ENCODE results near the gene NTRK3.

GRCh38 chr15:88301311-88301710 is 44.8 kb upstream of the NTRK3 start:
- TF ChIP-seq CTCF (IDR thresholded peaks at IDR 0.05) = no peak
- no peak for TF ChIP-seq POLR2A (IDR thresholded peaks at IDR 0.05)
- TF ChIP-seq POLR2AphosphoS5 (IDR thresholded peaks at IDR 0.05) = no peak

All from prostate gland (tissue), 2 donors.